NCI-H2081 treated with DMSO at 0.1 percent for 48 hours (cell line): ENCODE results near the gene CMKLR1.

Experiments used
- DNase-seq: peaks from one replicate; lab custom pipeline; 2025; lab: John Stamatoyannopoulos, UW

CMKLR1 gene, protein sequence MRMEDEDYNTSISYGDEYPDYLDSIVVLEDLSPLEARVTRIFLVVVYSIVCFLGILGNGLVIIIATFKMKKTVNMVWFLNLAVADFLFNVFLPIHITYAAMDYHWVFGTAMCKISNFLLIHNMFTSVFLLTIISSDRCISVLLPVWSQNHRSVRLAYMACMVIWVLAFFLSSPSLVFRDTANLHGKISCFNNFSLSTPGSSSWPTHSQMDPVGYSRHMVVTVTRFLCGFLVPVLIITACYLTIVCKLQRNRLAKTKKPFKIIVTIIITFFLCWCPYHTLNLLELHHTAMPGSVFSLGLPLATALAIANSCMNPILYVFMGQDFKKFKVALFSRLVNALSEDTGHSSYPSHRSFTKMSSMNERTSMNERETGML

DNA sequence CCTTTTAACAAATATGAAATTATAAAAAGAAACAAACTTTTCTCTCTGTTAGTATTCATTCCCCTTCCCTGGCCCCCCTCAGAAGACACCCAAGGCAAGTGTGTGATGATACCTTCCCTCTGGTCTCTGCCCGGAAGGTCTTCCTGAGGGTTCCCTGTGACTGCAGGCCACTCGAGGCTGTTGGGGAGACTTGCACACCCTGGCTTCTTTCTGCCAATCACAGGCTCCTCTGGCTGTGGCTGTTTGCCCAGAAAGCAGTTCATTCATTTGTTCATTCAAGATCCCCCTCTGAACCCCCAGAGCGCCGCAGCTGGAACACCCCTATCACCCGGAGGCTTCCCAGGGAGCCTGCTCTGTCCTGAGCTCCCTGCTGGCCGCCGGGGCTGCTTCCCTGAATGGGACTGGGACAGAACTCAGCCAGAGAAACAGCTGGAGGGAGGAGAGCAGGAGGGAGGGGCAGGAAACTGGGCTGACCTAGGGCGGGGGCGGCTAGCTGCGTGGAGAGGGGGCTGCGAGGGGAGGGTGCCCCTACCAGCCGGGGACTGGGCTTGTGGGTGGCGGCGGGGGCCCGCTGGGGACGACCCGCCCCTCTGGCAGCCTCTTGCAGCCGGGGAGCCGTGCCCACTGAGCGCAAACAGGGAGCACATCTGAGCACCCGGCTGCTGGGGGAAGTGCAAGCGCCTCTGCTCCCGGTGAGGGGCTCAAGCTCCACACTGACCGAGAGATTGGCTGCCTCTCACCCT lies at the start of gene CMKLR1:
TSS of gene CMKLR1 (minus strand) at position 397 of the 743 bp plus-strand sequence. CDS start 45,720 bp downstream, outside the sequence.
- no peak for DNase-seq

GRCh38 chr12:108387771-108388170 lies 48.7 kb upstream of the CMKLR1 start:
- DNase-seq, result no peak

- no peak for DNase-seq
These were observed 47.7 kb upstream of the CMKLR1 start for GRCh38 chr12:108386709-108387360.

GRCh38 chr12:108382437-108382801 lies 43.3 kb upstream of the CMKLR1 start:
- DNase-seq, result no peak

- DNase-seq, result no peak
These were observed 42.8 kb upstream of the CMKLR1 start for GRCh38 chr12:108381787-108382436.

DNA sequence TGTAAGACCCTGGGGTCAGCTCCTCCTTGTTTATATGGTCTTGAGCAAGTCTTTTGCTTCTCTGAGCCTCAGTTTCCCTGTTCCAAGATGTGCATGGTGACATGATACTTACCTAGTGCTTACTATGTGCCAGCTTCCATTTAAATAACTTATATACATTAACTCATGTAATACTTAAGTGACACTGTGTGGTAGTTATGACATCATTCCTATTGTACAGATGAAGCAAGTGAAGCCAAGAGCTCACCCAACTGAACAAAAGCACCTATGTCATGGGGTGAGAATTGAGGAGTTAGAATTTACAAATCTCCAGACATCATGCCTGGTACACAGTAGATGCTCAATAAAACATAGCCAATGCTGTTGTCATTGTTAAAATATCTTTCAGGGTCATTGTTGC lies 41.3 kb upstream of the CMKLR1 start:
- DNase-seq, result no peak

DNA sequence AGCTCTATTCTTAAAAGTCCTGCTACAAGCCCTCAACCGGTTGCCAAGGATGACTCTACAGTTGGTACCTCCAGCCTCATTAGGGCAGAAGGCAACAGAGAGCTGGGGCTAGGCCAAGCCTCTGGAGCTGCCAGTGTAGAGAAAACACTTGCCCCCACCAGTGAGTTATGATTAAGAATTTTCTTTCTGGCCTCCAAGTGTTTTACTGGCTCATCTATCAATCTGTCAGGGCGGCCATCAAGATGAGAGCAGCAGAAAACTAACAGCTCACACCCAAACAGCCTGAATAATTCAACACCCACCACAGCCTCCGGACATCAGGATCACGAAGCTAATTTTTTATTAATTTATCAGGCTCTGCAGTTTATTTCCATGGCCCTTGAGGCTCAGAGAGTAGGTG lies 40.7 kb upstream of the CMKLR1 start:
- DNase-seq, result no peak

- no peak for DNase-seq
These were observed 39.8 kb upstream of the CMKLR1 start for GRCh38 chr12:108378926-108379325.

- DNase-seq, result no peak
These were observed 38.1 kb upstream of the CMKLR1 start for GRCh38 chr12:108377260-108377659.

- DNase-seq, result no peak
These were observed 37.0 kb upstream of the CMKLR1 start for GRCh38 chr12:108375986-108376663.

- no peak for DNase-seq
These were observed 35.6 kb upstream of the CMKLR1 start for GRCh38 chr12:108374596-108375320.

GRCh38 chr12:108373111-108373510 lies 34.0 kb upstream of the CMKLR1 start:
- no peak for DNase-seq

DNA sequence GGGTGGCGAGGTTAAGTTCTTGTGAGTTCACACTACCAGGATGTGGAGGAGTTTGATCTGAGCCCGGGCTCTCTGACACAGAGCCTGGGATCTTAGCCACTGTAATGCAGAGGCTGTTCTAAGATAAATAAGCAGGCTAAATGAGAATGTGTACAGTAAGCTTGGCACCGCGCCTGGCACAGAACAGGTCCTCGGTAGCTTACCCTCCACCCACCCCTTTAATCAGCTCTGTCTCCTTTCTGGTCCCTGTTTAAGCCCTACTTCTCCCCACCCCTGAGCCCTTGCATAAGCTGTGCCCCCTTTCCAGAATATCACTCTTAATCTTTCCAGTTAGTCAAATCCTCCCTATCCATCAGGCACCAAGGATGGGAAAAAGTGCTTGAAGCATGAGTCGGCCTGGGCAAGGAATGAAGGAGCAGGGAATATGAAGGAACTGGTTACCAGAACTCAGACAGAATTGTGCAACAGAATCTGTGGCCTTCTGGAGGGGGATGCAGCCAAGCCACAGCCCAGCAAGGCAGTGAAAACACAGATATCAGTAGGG lies 32.8 kb upstream of the CMKLR1 start:
- DNase-seq, result no peak

DNA sequence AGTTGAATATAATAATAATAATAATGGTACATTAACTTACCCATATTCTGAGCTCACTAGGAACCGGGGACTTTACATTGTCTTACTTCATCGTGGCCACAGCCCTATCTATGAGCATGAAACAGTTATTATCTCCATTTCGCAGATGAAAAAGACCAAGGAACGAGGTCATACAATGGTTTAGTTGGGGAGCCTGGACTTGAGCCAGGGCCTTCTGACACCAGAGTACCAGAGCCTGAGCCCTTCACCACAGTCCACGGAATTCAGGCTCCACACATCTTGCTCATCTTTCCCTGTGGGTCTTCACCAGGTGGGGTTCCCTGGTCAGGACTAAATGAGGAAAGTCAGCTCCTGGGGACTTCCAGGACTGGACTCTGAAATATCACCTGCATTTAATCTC lies 31.3 kb upstream of the CMKLR1 start:
- no peak for DNase-seq

- no peak for DNase-seq
These were observed 30.8 kb upstream of the CMKLR1 start for GRCh38 chr12:108369736-108370396.

DNA sequence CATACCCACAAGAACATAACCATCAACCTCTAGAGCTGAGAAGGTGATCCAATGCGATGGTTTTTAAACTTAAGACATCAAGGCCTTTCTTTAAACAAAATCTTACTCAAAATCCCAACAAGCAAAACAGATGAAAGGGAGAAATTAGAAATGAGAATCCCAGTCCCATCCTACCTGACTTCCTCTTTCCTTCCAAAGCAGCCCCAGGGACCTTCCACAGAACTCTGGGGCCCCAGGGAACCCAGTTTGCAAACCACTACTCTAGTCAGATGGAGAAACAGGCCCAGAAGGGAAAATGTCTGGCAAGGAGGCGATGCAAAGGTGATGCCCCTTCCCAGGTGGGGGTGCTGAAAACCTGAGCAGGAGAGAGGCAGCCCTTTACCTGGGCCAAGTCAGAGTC lies 29.0 kb upstream of the CMKLR1 start:
- no peak for DNase-seq

GRCh38 chr12:108367436-108367835 lies 28.3 kb upstream of the CMKLR1 start:
- no peak for DNase-seq

- DNase-seq, result no peak
These were observed 26.2 kb upstream of the CMKLR1 start for GRCh38 chr12:108365324-108365723.

GRCh38 chr12:108364879-108365278 lies 25.8 kb upstream of the CMKLR1 start:
- DNase-seq, result no peak

GRCh38 chr12:108363565-108363964 lies 24.5 kb upstream of the CMKLR1 start:
- no peak for DNase-seq
